H9 (cell line): ENCODE results near the gene EFNA1. TPM values are rescaled to one million over a fixed set of nuclear protein-coding genes. Genes with fewer than 3 reads are reported as not detected.

Source experiments
- DNase-seq: peaks from one replicate; pipeline ENCODE4 v3.0.0-alpha.2; 2017
- H2AFZ ChIP-seq: one replicate; pipeline ENCODE4 v1.6.1; 2013; ENCODE audit warnings: mild to moderate bottlenecking, low read length, control low read depth, moderate library complexity
- H2AK5ac ChIP-seq: 2 replicates; pipeline ENCODE4 v1.6.1; 2013; ENCODE audit warnings: low read length, control low read depth, mixed read lengths; ENCODE audit not compliant: insufficient read length
- H2BK120ac ChIP-seq: one replicate; pipeline ENCODE4 v1.6.1; 2013; ENCODE audit warnings: low read depth, mild to moderate bottlenecking, low read length, control low read depth, inconsistent platforms; ENCODE audit not compliant: poor library complexity, severe bottlenecking
- H2BK12ac ChIP-seq: 2 replicates; pipeline ENCODE4 v1.6.1; 2013; ENCODE audit warnings: low read length, control low read depth, mixed read lengths, low read depth; ENCODE audit not compliant: insufficient read length
- H2BK15ac ChIP-seq: 2 replicates; pipeline ENCODE4 v1.6.1; 2013; ENCODE audit warnings: low read depth, low read length, control low read depth
- H2BK20ac ChIP-seq: one replicate; pipeline ENCODE4 v1.6.1; 2013; ENCODE audit warnings: low read depth, mild to moderate bottlenecking, low read length, control low read depth, inconsistent platforms; ENCODE audit not compliant: poor library complexity, severe bottlenecking
- H2BK5ac ChIP-seq: 2 replicates; pipeline ENCODE4 v1.6.1; 2013; ENCODE audit warnings: low read length, control low read depth, mixed read lengths; ENCODE audit not compliant: insufficient read length
- H3K14ac ChIP-seq: 2 replicates; pipeline ENCODE4 v1.6.1; 2013; ENCODE audit warnings: low read length, control low read depth; ENCODE audit not compliant: insufficient read depth
- H3K18ac ChIP-seq: 2 replicates; pipeline ENCODE4 v1.6.1; 2013; ENCODE audit warnings: low read depth, mild to moderate bottlenecking, mixed read lengths, low read length, control low read depth; ENCODE audit not compliant: insufficient read length
- H3K23ac ChIP-seq: 2 replicates; pipeline ENCODE4 v1.6.1; 2013; ENCODE audit warnings: low read length, control low read depth, mixed read lengths, low read depth; ENCODE audit not compliant: insufficient read length
- H3K23me2 ChIP-seq: 2 replicates; pipeline ENCODE4 v1.6.1; 2013; ENCODE audit warnings: low read depth, mild to moderate bottlenecking, mixed read lengths, low read length, control low read depth; ENCODE audit not compliant: insufficient read length, poor library complexity, severe bottlenecking
- H3K27ac ChIP-seq: 2 replicates; pipeline ENCODE4 v1.5.1; 2013; ENCODE audit warnings: low read length, control low read depth, mixed read lengths, low read depth; ENCODE audit not compliant: insufficient read length
- H3K27me3 ChIP-seq: 2 replicates; pipeline ENCODE4 v1.6.1; 2013; ENCODE audit warnings: low read length, control low read depth, inconsistent platforms; ENCODE audit not compliant: insufficient read depth
- H3K4ac ChIP-seq: 2 replicates; pipeline ENCODE4 v1.6.1; 2013; ENCODE audit warnings: low read depth, mild to moderate bottlenecking, control low read depth, inconsistent platforms, low read length, moderate library complexity
- H3K4me1 ChIP-seq: 2 replicates; pipeline ENCODE4 v1.6.1; 2013; ENCODE audit warnings: low read length, control low read depth, inconsistent platforms; ENCODE audit not compliant: insufficient read depth
- H3K4me2 ChIP-seq: 2 replicates; pipeline ENCODE4 v1.6.1; 2013; ENCODE audit warnings: low read length, control low read depth, mixed read lengths; ENCODE audit not compliant: insufficient read length, insufficient read depth
- H3K56ac ChIP-seq: 2 replicates; pipeline ENCODE4 v1.6.1; 2013; ENCODE audit warnings: low read depth, mild to moderate bottlenecking, mixed read lengths, low read length, control low read depth; ENCODE audit not compliant: insufficient read length
- H3K79me1 ChIP-seq: 2 replicates; pipeline ENCODE4 v1.6.1; 2013; ENCODE audit warnings: low read depth, mild to moderate bottlenecking, moderate library complexity, low read length, control low read depth, inconsistent platforms; ENCODE audit not compliant: insufficient read depth, poor library complexity, severe bottlenecking
- H3K79me2 ChIP-seq: 2 replicates; pipeline ENCODE4 v1.6.1; 2013; ENCODE audit warnings: low read length, control low read depth, inconsistent platforms; ENCODE audit not compliant: insufficient read depth
- H3K9ac ChIP-seq: 2 replicates; pipeline ENCODE4 v1.6.1; 2013; ENCODE audit warnings: low read length, control low read depth, mixed read lengths; ENCODE audit not compliant: insufficient read length; ENCODE audit errors: extremely low read depth
- H3K9me3 ChIP-seq: one replicate; pipeline ENCODE4 v1.6.1; 2013; ENCODE audit warnings: low read depth, low read length, inconsistent platforms; ENCODE audit not compliant: control insufficient read depth
- H3T11ph ChIP-seq: one replicate; pipeline ENCODE4 v1.6.1; 2013; ENCODE audit warnings: mild to moderate bottlenecking, low read length, control low read depth, inconsistent platforms
- H4K20me1 ChIP-seq: one replicate; pipeline ENCODE4 v1.6.1; 2013; ENCODE audit not compliant: control insufficient read depth, insufficient read length, insufficient read depth
- H4K5ac ChIP-seq: 2 replicates; pipeline ENCODE4 v1.6.1; 2013; ENCODE audit warnings: low read depth, mild to moderate bottlenecking, mixed read lengths, low read length, control low read depth; ENCODE audit not compliant: insufficient read length
- H4K8ac ChIP-seq: replicated peaks from 2 replicates; pipeline ENCODE4 v1.6.1; 2013; ENCODE audit warnings: low read length, control low read depth, mixed read lengths, low read depth; ENCODE audit not compliant: insufficient read length
- H4K91ac ChIP-seq: 2 replicates; pipeline ENCODE4 v1.6.1; 2013; ENCODE audit warnings: low read depth, mild to moderate bottlenecking, moderate library complexity, mixed read lengths, low read length, control low read depth; ENCODE audit not compliant: insufficient read length
- H3K27ac Mint-ChIP-seq, 3 experiments: 2 replicates in 2 of 3; 3 replicates in 1 of 3; pipeline ENCODE4 v1.8.0; 2020 to 2021; ENCODE audit warnings: mixed read lengths in 3 of 3, mild to moderate bottlenecking in 1 of 3, moderate library complexity in 1 of 3
- H3K27me3 Mint-ChIP-seq: 2 replicates; pipeline ENCODE4 v1.8.0; 2021; ENCODE audit warnings: low read depth, mild to moderate bottlenecking, moderate library complexity, mixed read lengths
- H3K36me3 Mint-ChIP-seq, 3 experiments: 2 replicates in 2 of 3; 3 replicates in 1 of 3; pipeline ENCODE4 v1.8.0; 2020 to 2021; ENCODE audit warnings: low read depth in 3 of 3, mixed read lengths in 3 of 3; ENCODE audit not compliant: insufficient read depth in 1 of 3
- H3K4me1 Mint-ChIP-seq, 2 experiments: 2 replicates each; pipeline ENCODE4 v1.8.0; 2020; ENCODE audit warnings: mixed read lengths in 2 of 2
- H3K4me3 Mint-ChIP-seq, 2 experiments: 2 replicates in 1 of 2; 3 replicates in 1 of 2; pipeline ENCODE4 v1.8.0; 2020 to 2021; ENCODE audit warnings: mild to moderate bottlenecking in 2 of 2, mixed read lengths in 2 of 2, moderate library complexity in 1 of 2
- H3K9me3 Mint-ChIP-seq, 2 experiments: 2 replicates in 1 of 2; 3 replicates in 1 of 2; pipeline ENCODE4 v1.8.0; 2020; ENCODE audit warnings: mild to moderate bottlenecking in 2 of 2, mixed read lengths in 2 of 2, moderate library complexity in 1 of 2
- CTCF ChIP-seq: fragments of 200-600 bp; sonication (generic); conservative IDR thresholded peaks from 3 replicates; pipeline ENCODE4 v1.8.0; 2021; ENCODE audit warnings: antibody characterized with exemption, mild to moderate bottlenecking
- WGBS: extraction: QIAGEN DNeasy Blood & Tissue Kit; methylation state at CpG from one replicate; pipeline ENCODE4 v1.1.7; 2013; ENCODE audit warnings: missing lambda C conversion rate, low lambda C conversion rate, mixed read lengths; ENCODE audit not compliant: insufficient read length; ENCODE audit errors: extremely low coverage; 5-methylcytosine and 5-hydroxymethylcytosine counted together
- total RNA-seq: library from RNA; stranded (reverse); gene quantifications from 2 replicates; pipeline ENCODE4 v1.2.1, GENCODE V29; 2021

EFNA1 gene
- total RNA-seq, 1 experiment from 2014 or later: 1.4 TPM

DNA sequence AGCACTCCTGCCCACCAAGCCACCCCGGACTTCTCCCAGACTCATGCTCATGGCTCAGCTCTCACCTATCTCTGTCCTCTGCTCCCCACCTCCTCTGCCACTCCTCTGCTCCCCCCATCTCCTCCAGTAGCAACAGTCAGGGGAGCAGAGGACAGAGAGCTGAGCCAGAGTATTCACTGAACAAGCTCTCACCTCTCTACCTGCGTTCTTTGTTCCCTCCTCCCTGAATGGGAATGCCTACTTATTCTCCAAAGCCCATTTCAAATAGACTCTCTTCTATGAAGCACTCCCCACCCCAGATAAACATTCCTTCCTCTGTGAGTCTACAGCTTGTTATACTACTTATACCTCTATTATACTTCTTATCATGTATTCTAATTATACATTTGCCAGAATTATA is 6.4 kb upstream of the EFNA1 start:
- no peak overlapping the region for H2AK5ac ChIP-seq
- no peak overlapping the region for H4K5ac ChIP-seq
- H3K9me3 ChIP-seq: no peaks in the 10 kb centered on the region
- no peak overlapping the region for H3K14ac ChIP-seq
- H3K4ac ChIP-seq: no peak overlapping the region
- no peak overlapping the region for H4K8ac ChIP-seq
- H4K20me1 ChIP-seq: no peaks in the 10 kb centered on the region
- no peak overlapping the region for H3K23ac ChIP-seq
- TF ChIP-seq CTCF: no peak
- Mint-ChIP-seq H3K4me3 (no peak overlapping the region), H3K4me1 (peaks cover 8 to 23% of the 10 kb centered on the region in 2 experiments), H3K27ac (peak overlapping the region in 1 of 3 experiments; percentile 38; a peak in 2 of 7 replicates), H3K27me3 (peaks cover 87% of the 10 kb centered on the region), H3K9me3 (no peaks in the 10 kb centered on the region), H3K36me3 (no peaks in the 10 kb centered on the region; a peak in 1 of 7 replicates)
- peaks cover under 1% of the 10 kb centered on the region for H3K23me2 ChIP-seq
- DNase-seq: no peak
- no peaks in the 10 kb centered on the region for H3K79me1 ChIP-seq
- no peak overlapping the region for H3K18ac ChIP-seq
- no peak overlapping the region for H3K4me2 ChIP-seq
- no peak overlapping the region for H3K27ac ChIP-seq
- no peak overlapping the region for H4K91ac ChIP-seq
- no peak overlapping the region for H2BK20ac ChIP-seq
- WGBS: no CpG with 5 or more reads among the region's 2 CpGs
- H2BK15ac ChIP-seq: no peak overlapping the region
- H3K79me2 ChIP-seq: no peaks in the 10 kb centered on the region
- no peaks in the 10 kb centered on the region for H3K4me1 ChIP-seq
- H2BK12ac ChIP-seq: no peak overlapping the region
- H3K27me3 ChIP-seq: peaks cover 17% of the 10 kb centered on the region; the same call in 1 of the 2 replicates
- no peak overlapping the region for H3T11ph ChIP-seq
- H2AFZ ChIP-seq: no peak overlapping the region
- H2BK5ac ChIP-seq: no peak overlapping the region
- H3K9ac ChIP-seq: no peak overlapping the region
- no peak overlapping the region for H3K56ac ChIP-seq
- no peak overlapping the region for H2BK120ac ChIP-seq
